Kidney (tissue), 14 donors: ENCODE data around the gene FRMD4A. TPM values are rescaled to one million over a fixed set of nuclear protein-coding genes. Genes with fewer than 3 reads are reported as not detected.

Experiments used
- DNase-seq, 5 donors: peaks; one replicate each; pipeline ENCODE4 v3.0.0-alpha.2; 2013 to 2020
- FAIRE-seq: peaks from 2 replicates; lab custom pipeline; 2012; peaks lifted over from hg19 to GRCh38; lab: Jason Lieb, UNC
- H3K27ac ChIP-seq, 2 donors: one replicate each; pipeline ENCODE4 v1.7.0; 2013; ENCODE audit warnings: low read depth in 2 of 2, low read length in 2 of 2, inconsistent platforms in 1 of 2
- H3K27me3 ChIP-seq: one replicate; pipeline ENCODE4 v1.7.1; 2013; ENCODE audit warnings: low read length, inconsistent platforms; ENCODE audit not compliant: control insufficient read depth, insufficient read depth
- H3K36me3 ChIP-seq, 3 donors: one replicate each; pipeline versions ENCODE4 v1.7.0 to v1.7.1; 2013; ENCODE audit warnings: low read length in 3 of 3, control low read depth in 1 of 3, inconsistent platforms in 1 of 3; ENCODE audit not compliant: insufficient read depth in 3 of 3, control insufficient read depth in 2 of 3
- H3K4me1 ChIP-seq, 3 donors: one replicate each; pipeline versions ENCODE4 v1.7.0 to v1.7.1; 2013; ENCODE audit warnings: low read length in 3 of 3, inconsistent platforms in 1 of 3, low read depth in 1 of 3; ENCODE audit not compliant: control insufficient read depth in 2 of 3, insufficient read depth in 2 of 3
- H3K4me3 ChIP-seq, 3 donors: one replicate each; pipeline versions ENCODE4 v1.7.0 to v1.8.1; 2013; ENCODE audit warnings: low read length in 3 of 3, control low read depth in 1 of 3, inconsistent platforms in 1 of 3
- H3K9ac ChIP-seq, 3 donors: one replicate each; pipeline versions ENCODE4 v1.7.0 to v1.7.1; 2013; ENCODE audit warnings: low read length in 3 of 3, control low read depth in 1 of 3, inconsistent platforms in 1 of 3
- H3K9me3 ChIP-seq, 3 donors: one replicate each; pipeline versions ENCODE4 v1.7.0 to v1.7.1; 2013; ENCODE audit warnings: low read length in 3 of 3, control low read depth in 1 of 3, inconsistent platforms in 1 of 3; ENCODE audit not compliant: control insufficient read depth in 2 of 3, insufficient read depth in 1 of 3
- CTCF ChIP-seq: IDR thresholded peaks from 3 replicates; pipeline ENCODE4 v1.5.1; 2012; ENCODE audit warnings: mild to moderate bottlenecking, moderate library complexity, borderline replicate concordance; ENCODE audit not compliant: insufficient read depth; ENCODE audit errors: extremely low read depth
- intact Hi-C: fragments of 100-400 bp; cut with DNase I; formaldehyde crosslinking; loops from one replicate; pipeline ENCODE4 v1.11.1; 2022
- polyA plus RNA-seq: library from polyadenylated mRNA; stranded (reverse); fragments of 350-450 nt; fragmentation: Illumina TruSeq; extraction: RNeasy Lipid Tissue Mini Kit (QIAGEN cat#74804); gene quantifications from one replicate; pipeline ENCODE4 v1.2.3, GENCODE V29; 2014; ENCODE audit warnings: low read depth, low replicate concordance; ENCODE audit not compliant: insufficient read depth
- total RNA-seq: library from RNA; stranded (reverse); fragmentation: NEBNext Ultra II Directional; extraction: Animal tissue kit (Norgen Biotek cat#: 25700); gene quantifications from one replicate; pipeline ENCODE4 v1.2.1, GENCODE V29; 2021
- donor health status: control.
- donor health status: control.
- donor health status: control.
- donor health status: control.
- donor health status: control.
- donor health status: DM: yes; HTN: yes; CAD: no.
- donor health status: Normal renal cell carcinoma (clear cell type).

FRMD4A gene
- total and polyA plus RNA-seq, 2 donors from 2014 or later, result 16.0 to 68.2 TPM

GRCh38 chr10:13883636-13884444, 446.9 kb downstream of the FRMD4A start:
- H3K27ac ChIP-seq, result no peak overlapping the region
- H3K4me3 ChIP-seq, result no peak overlapping the region
- DNase-seq (no peak), FAIRE-seq (no peak)
- no peaks in the 10 kb centered on the region for H3K36me3 ChIP-seq
- no peak overlapping the region for H3K9ac ChIP-seq
- intact Hi-C loops, result no loop called here
- peaks cover 0 to 5% (median 5%) of the 10 kb centered on the region in 3 donors for H3K4me1 ChIP-seq
- no peaks in the 10 kb centered on the region for H3K9me3 ChIP-seq
- no peak for TF ChIP-seq CTCF
- H3K27me3 ChIP-seq, result no peaks in the 10 kb centered on the region

GRCh38 chr10:13882119-13882711, 448.5 kb downstream of the FRMD4A start:
- Histone ChIP-seq H3K4me3 (no peak overlapping the region), H3K9ac (no peak overlapping the region), H3K9me3 (no peaks in the 10 kb centered on the region), H3K27me3 (no peaks in the 10 kb centered on the region), H3K27ac (peak overlapping the region in 1 of 2 donors; percentile 53), H3K36me3 (no peaks in the 10 kb centered on the region), H3K4me1 (peaks cover 0 to 11% (median 7%) of the 10 kb centered on the region in 3 donors)
- DNase-seq (no peak), FAIRE-seq (no peak)
- intact Hi-C loops, result no loop called here
- TF ChIP-seq CTCF, result no peak

- DNase-seq, result no peak
- Histone ChIP-seq H3K36me3 (no peaks in the 10 kb centered on the region), H3K27ac (no peak overlapping the region), H3K4me3 (no peak overlapping the region), H3K9ac (no peak overlapping the region), H3K27me3 (no peaks in the 10 kb centered on the region), H3K4me1 (peaks cover 0 to 11% (median 11%) of the 10 kb centered on the region in 3 donors), H3K9me3 (no peaks in the 10 kb centered on the region)
- no peak for TF ChIP-seq CTCF
- intact Hi-C loops, result no loop called here
- no peak for FAIRE-seq
Observed at GRCh38 chr10:13880760-13881159, 450.0 kb downstream of the FRMD4A start.
